Suprapubic skin (tissue), 4 donors: ENCODE measurements around the gene CRY1. TPM values are rescaled to one million over a fixed set of nuclear protein-coding genes. Genes with fewer than 3 reads are reported as not detected.

ENCODE experiments used
- DNase-seq, 2 donors: peaks; one replicate each; pipeline ENCODE4 v3.0.0-alpha.2; 2019; ENCODE audit warnings: low spot score in 2 of 2
- H3K27ac ChIP-seq: fragments of 200-600 bp; sonication (generic); one replicate; pipeline ENCODE4 v1.5.1; 2019
- H3K27me3 ChIP-seq: fragments of 200-600 bp; sonication (generic); one replicate; pipeline ENCODE4 v1.5.1; 2019
- H3K36me3 ChIP-seq: fragments of 200-600 bp; sonication (generic); one replicate; pipeline ENCODE4 v1.5.1; 2019
- H3K4me1 ChIP-seq: fragments of 200-600 bp; sonication (generic); one replicate; pipeline ENCODE4 v1.5.1; 2019
- H3K4me3 ChIP-seq: fragments of 200-600 bp; sonication (generic); one replicate; pipeline ENCODE4 v1.5.1; 2019; ENCODE audit warnings: mild to moderate bottlenecking
- H3K9me3 ChIP-seq: fragments of 200-600 bp; sonication (generic); one replicate; pipeline ENCODE4 v1.5.1; 2019
- CTCF ChIP-seq, 2 donors: fragments of 200-600 bp in 1 of 2; fragments of 450-650 bp in 1 of 2; sonication (generic) in 1 of 2; IDR thresholded peaks; one replicate each; pipeline ENCODE4 v1.5.1; 2016 to 2019; ENCODE audit warnings: antibody characterized with exemption in 2 of 2, mild to moderate bottlenecking in 1 of 2, moderate library complexity in 1 of 2
- EP300 ChIP-seq: sonication (generic); formaldehyde crosslinking; IDR thresholded peaks from one replicate; pipeline ENCODE4 v1.6.1; 2017; ENCODE audit warnings: antibody characterized with exemption
- POLR2A ChIP-seq, 2 donors: fragments of 450-650 bp; IDR thresholded peaks; one replicate each; pipeline ENCODE4 v1.6.1; 2017; ENCODE audit warnings: antibody characterized with exemption in 2 of 2, mild to moderate bottlenecking in 2 of 2, moderate library complexity in 2 of 2
- POLR2AphosphoS5 ChIP-seq, 3 donors: sonication (generic); formaldehyde crosslinking; IDR thresholded peaks; one replicate each; pipeline ENCODE4 v1.6.1; 2017; ENCODE audit warnings: antibody characterized with exemption in 3 of 3
- WGBS: methylation state at CpG from one replicate; pipeline ENCODE4 v1.1.5; 2018; 5-methylcytosine and 5-hydroxymethylcytosine counted together
- total RNA-seq, 4 donors: library from RNA; depleted of rRNA; stranded (reverse); fragments of >200 nt; gene quantifications; one replicate each; pipeline ENCODE4 v1.1.0, GENCODE V29; 2016

CRY1 gene
- total RNA-seq, 4 donors from 2014 or later, result 18.1 to 37.2 (median 35.0) TPM

GRCh38 chr12:107092669-107093416 is 506 bp downstream of the CRY1 start:
- peak; percentile 85 to 90 for DNase-seq
- Histone ChIP-seq H3K9me3 (no peaks in the 10 kb centered on the region), H3K4me1 (peaks cover 28% of the 10 kb centered on the region), H3K36me3 (no peaks in the 10 kb centered on the region), H3K4me3 (peak overlapping the region; percentile 90), H3K27me3 (no peaks in the 10 kb centered on the region), H3K27ac (peak overlapping the region; percentile 99)
- WGBS, result under 1% methylated on average over 54 of the region's 67 CpGs
- TF ChIP-seq POLR2AphosphoS5 (IDR thresholded peaks at IDR 0.05), result no peak
- no peak for TF ChIP-seq EP300
- TF ChIP-seq CTCF (IDR thresholded peaks at IDR 0.05), result no peak
- TF ChIP-seq POLR2A (IDR thresholded peaks at IDR 0.05), result no peak

GRCh38 chr12:107091989-107092641 is 1.2 kb downstream of the CRY1 start:
- WGBS, result 0% methylated on average over 6 of the region's 6 CpGs
- DNase-seq, result no peak
- Histone ChIP-seq H3K27me3 (no peaks in the 10 kb centered on the region), H3K4me3 (peak overlapping the region; percentile 90), H3K36me3 (no peaks in the 10 kb centered on the region), H3K9me3 (no peaks in the 10 kb centered on the region), H3K27ac (peak overlapping the region; percentile 99), H3K4me1 (peaks cover 28% of the 10 kb centered on the region)
- TF ChIP-seq CTCF (IDR thresholded peaks at IDR 0.05), result peak; percentile 71 to 77
- TF ChIP-seq EP300, result no peak
- no peak for TF ChIP-seq POLR2A (IDR thresholded peaks at IDR 0.05)
- no peak for TF ChIP-seq POLR2AphosphoS5 (IDR thresholded peaks at IDR 0.05)

GRCh38 chr12:107091381-107091780 is 2.0 kb downstream of the CRY1 start:
- Histone ChIP-seq H3K4me1 (peaks cover 28% of the 10 kb centered on the region), H3K4me3 (peak overlapping the region; percentile 90), H3K27ac (no peak overlapping the region), H3K9me3 (no peaks in the 10 kb centered on the region), H3K27me3 (no peaks in the 10 kb centered on the region), H3K36me3 (no peaks in the 10 kb centered on the region)
- no peak for DNase-seq
- WGBS, result 16% methylated on average over 4 of the region's 4 CpGs
- TF ChIP-seq EP300, result no peak
- no peak for TF ChIP-seq POLR2AphosphoS5 (IDR thresholded peaks at IDR 0.05)
- TF ChIP-seq POLR2A (IDR thresholded peaks at IDR 0.05), result no peak
- no peak for TF ChIP-seq CTCF (IDR thresholded peaks at IDR 0.05)

- TF ChIP-seq POLR2A (IDR thresholded peaks at IDR 0.05), result no peak
- no peak for TF ChIP-seq EP300
- TF ChIP-seq POLR2AphosphoS5 (IDR thresholded peaks at IDR 0.05), result no peak
- TF ChIP-seq CTCF (IDR thresholded peaks at IDR 0.05), result no peak
- Histone ChIP-seq H3K4me3 (no peak overlapping the region), H3K27ac (no peak overlapping the region), H3K27me3 (no peaks in the 10 kb centered on the region), H3K9me3 (no peaks in the 10 kb centered on the region), H3K36me3 (no peaks in the 10 kb centered on the region), H3K4me1 (peaks cover 28% of the 10 kb centered on the region)
- WGBS, result 93% methylated on average over 2 of the region's 2 CpGs
- DNase-seq, result no peak
Measured at GRCh38 chr12:107090711-107091110, 2.6 kb downstream of the CRY1 start.

- Histone ChIP-seq H3K4me3 (no peak overlapping the region), H3K27me3 (no peaks in the 10 kb centered on the region), H3K27ac (no peak overlapping the region), H3K4me1 (peaks cover 24% of the 10 kb centered on the region), H3K9me3 (peaks cover 3% of the 10 kb centered on the region), H3K36me3 (no peaks in the 10 kb centered on the region)
- WGBS, result 95% methylated on average over 2 of the region's 2 CpGs
- TF ChIP-seq EP300 (no peak), POLR2A (IDR thresholded peaks at IDR 0.05) (no peak), CTCF (IDR thresholded peaks at IDR 0.05) (no peak), POLR2AphosphoS5 (IDR thresholded peaks at IDR 0.05) (no peak)
- DNase-seq, result no peak
Measured at GRCh38 chr12:107088912-107089311, 4.4 kb downstream of the CRY1 start.
